Measurements from ENCODE around the gene ZFR2.
A peak's percentile ranks its signal among the peaks of the same experiment; 100 is the strongest.

ZFR2 gene

GRCh38 chr19:3857449-3858003 lies 11.3 kb downstream of the ZFR2 start:
- DNase-seq (ENCODE audit: low read depth, low spot score): no peak
- TF ChIP-seq CTCF (IDR thresholded peaks at IDR 0.05; ENCODE audit: low read depth, low read length): no peak
- in situ Hi-C loops (cut with HindIII; ENCODE audit: low sequenced_read_pairs): no loop called here
- H3K4me3 ChIP-seq (ENCODE audit: low read depth, low read length): no peak overlapping the region

- in situ Hi-C loops (cut with HindIII; ENCODE audit: low sequenced_read_pairs): no loop called here
- no peak for TF ChIP-seq CTCF (IDR thresholded peaks at IDR 0.05; ENCODE audit: low read depth, low read length)
- DNase-seq (ENCODE audit: low read depth, low spot score): no peak
- no peak overlapping the region for H3K4me3 ChIP-seq (ENCODE audit: low read depth, low read length)
These were observed 13.5 kb downstream of the ZFR2 start for GRCh38 chr19:3855320-3855719.

- no peak overlapping the region for H3K4me3 ChIP-seq (ENCODE audit: low read depth, low read length)
- peak; percentile 33 for TF ChIP-seq CTCF (IDR thresholded peaks at IDR 0.05; ENCODE audit: low read depth, low read length)
- in situ Hi-C loops (cut with HindIII; ENCODE audit: low sequenced_read_pairs): no loop called here
- peak; percentile 81 for DNase-seq (ENCODE audit: low read depth, low spot score)
These were observed 16.1 kb downstream of the ZFR2 start for GRCh38 chr19:3852614-3853254.

GRCh38 chr19:3852177-3852511 lies 16.7 kb downstream of the ZFR2 start:
- no peak overlapping the region for H3K4me3 ChIP-seq (ENCODE audit: low read depth, low read length)
- in situ Hi-C loops (cut with HindIII; ENCODE audit: low sequenced_read_pairs): no loop called here
- no peak for TF ChIP-seq CTCF (IDR thresholded peaks at IDR 0.05; ENCODE audit: low read depth, low read length)
- no peak for DNase-seq (ENCODE audit: low read depth, low spot score)

- H3K4me3 ChIP-seq (ENCODE audit: low read depth, low read length): no peak overlapping the region
- peak; percentile 13 for DNase-seq (ENCODE audit: low read depth, low spot score)
- no peak for TF ChIP-seq CTCF (IDR thresholded peaks at IDR 0.05; ENCODE audit: low read depth, low read length)
- in situ Hi-C loops (cut with HindIII; ENCODE audit: low sequenced_read_pairs): no loop called here
These were observed 17.3 kb downstream of the ZFR2 start for GRCh38 chr19:3851254-3852176.

GRCh38 chr19:3850320-3850972 lies 18.4 kb downstream of the ZFR2 start:
- DNase-seq (ENCODE audit: low read depth, low spot score): no peak
- no peak for TF ChIP-seq CTCF (IDR thresholded peaks at IDR 0.05; ENCODE audit: low read depth, low read length)
- in situ Hi-C loops (cut with HindIII; ENCODE audit: low sequenced_read_pairs): no loop called here
- H3K4me3 ChIP-seq (ENCODE audit: low read depth, low read length): no peak overlapping the region
